ENCODE measurements around the gene ZNF423. TPM values are rescaled to one million over a fixed set of nuclear protein-coding genes. Genes with fewer than 3 reads are reported as not detected.

ZNF423 gene
- polyA plus RNA-seq, 1 of the 3 experiments (the other 2 are of a cell fraction): 1.2 TPM

GRCh38 chr16:49478616-49479015 lies 377.3 kb downstream of the ZNF423 start (continued):
- TF ChIP-seq REST (IDR thresholded peaks at IDR 0.05; ENCODE audit: low read depth, low read length) (no peak), NRF1 (IDR thresholded peaks at IDR 0.05; ENCODE audit: low read depth, low read length) (no peak), CHD2 (IDR thresholded peaks at IDR 0.05; ENCODE audit: low read length, partially characterized antibody) (no peak), FOSL2 (IDR thresholded peaks at IDR 0.05; ENCODE audit: borderline replicate concordance, low read depth) (no peak), RXRA (IDR thresholded peaks at IDR 0.05; ENCODE audit: borderline replicate concordance, low read depth) (no peak)

- Histone ChIP-seq H3K27me3 (ENCODE audit: insufficient read depth) (no peaks in the 10 kb centered on the region), H3K9me3 (no peaks in the 10 kb centered on the region), H3F3A (replicated peaks; ENCODE audit: insufficient read depth) (no peaks in the 10 kb centered on the region), H2AFZ (ENCODE audit: low read depth) (no peak overlapping the region), H3K4me1 (ENCODE audit: control insufficient read depth in 1 of 2, insufficient read depth in 2 of 2, low read depth in 1 of 2, low read length in 1 of 2) (peaks cover 0 to 14% of the 10 kb centered on the region in 2 experiments; a peak in 1 of 4 replicates), H3K36me3 (replicated peaks in 1 of 2; ENCODE audit: control insufficient read depth in 1 of 2, insufficient read depth in 2 of 2, low read length in 1 of 2) (no peaks in the 10 kb centered on the region), H3K79me2 (ENCODE audit: insufficient read depth) (no peaks in the 10 kb centered on the region), H3K4me3 (ENCODE audit: low read depth in 2 of 2, low read length in 1 of 2) (no peak overlapping the region), H3K4me2 (no peak overlapping the region), H3K9ac (no peak overlapping the region), H3K27ac (ENCODE audit: low read depth in 2 of 2, low read length in 1 of 2) (no peak overlapping the region), H4K20me1 (ENCODE audit: insufficient read depth) (no peaks in the 10 kb centered on the region), H3K9me2 (no peaks in the 10 kb centered on the region)
- ChIA-PET CTCF (no interaction called here), POLR2A (no interaction called here)
- DNase-seq: no peak
- WGBS (ENCODE audit: low lambda C conversion rate): 64% methylated on average over 3 of the region's 3 CpGs
- TF ChIP-seq SMC3 (IDR thresholded peaks at IDR 0.05; ENCODE audit: low read depth, low read length) (no peak), RXRA (IDR thresholded peaks at IDR 0.05; ENCODE audit: borderline replicate concordance, low read depth) (no peak), GABPA (IDR thresholded peaks at IDR 0.05; ENCODE audit: low read depth) (no peak), CHD2 (IDR thresholded peaks at IDR 0.05; ENCODE audit: low read length, partially characterized antibody) (no peak), NFIC (IDR thresholded peaks at IDR 0.05; ENCODE audit: borderline replicate concordance) (no peak), GATA2 (CRISPR knock-in tag; IDR thresholded peaks at IDR 0.05) (no peak), EZH2phosphoT487 (IDR thresholded peaks at IDR 0.05; ENCODE audit: borderline replicate concordance, low read depth) (no peak), NRF1 (IDR thresholded peaks at IDR 0.05; ENCODE audit: low read depth, low read length) (no peak), FOSL2 (IDR thresholded peaks at IDR 0.05; ENCODE audit: borderline replicate concordance, low read depth) (no peak), SIN3A (IDR thresholded peaks at IDR 0.05; ENCODE audit: borderline replicate concordance, low read depth, low read length) (no peak), USF2 (IDR thresholded peaks at IDR 0.05; ENCODE audit: borderline replicate concordance, low read depth, low read length) (no peak), FOXJ3 (CRISPR knock-in tag; IDR thresholded peaks at IDR 0.05) (no peak), ELF1 (IDR thresholded peaks at IDR 0.05) (no peak)
- TF ChIP-seq, protein P1, sequence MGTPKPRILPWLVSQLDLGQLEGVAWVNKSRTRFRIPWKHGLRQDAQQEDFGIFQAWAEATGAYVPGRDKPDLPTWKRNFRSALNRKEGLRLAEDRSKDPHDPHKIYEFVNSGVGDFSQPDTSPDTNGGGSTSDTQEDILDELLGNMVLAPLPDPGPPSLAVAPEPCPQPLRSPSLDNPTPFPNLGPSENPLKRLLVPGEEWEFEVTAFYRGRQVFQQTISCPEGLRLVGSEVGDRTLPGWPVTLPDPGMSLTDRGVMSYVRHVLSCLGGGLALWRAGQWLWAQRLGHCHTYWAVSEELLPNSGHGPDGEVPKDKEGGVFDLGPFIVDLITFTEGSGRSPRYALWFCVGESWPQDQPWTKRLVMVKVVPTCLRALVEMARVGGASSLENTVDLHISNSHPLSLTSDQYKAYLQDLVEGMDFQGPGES (IDR thresholded peaks at IDR 0.05; ENCODE audit: low read depth, low read length): no peak
These were observed 377.8 kb downstream of the ZNF423 start for GRCh38 chr16:49478107-49478506.
